ENCODE measurements around the gene POLR3B.

DNA sequence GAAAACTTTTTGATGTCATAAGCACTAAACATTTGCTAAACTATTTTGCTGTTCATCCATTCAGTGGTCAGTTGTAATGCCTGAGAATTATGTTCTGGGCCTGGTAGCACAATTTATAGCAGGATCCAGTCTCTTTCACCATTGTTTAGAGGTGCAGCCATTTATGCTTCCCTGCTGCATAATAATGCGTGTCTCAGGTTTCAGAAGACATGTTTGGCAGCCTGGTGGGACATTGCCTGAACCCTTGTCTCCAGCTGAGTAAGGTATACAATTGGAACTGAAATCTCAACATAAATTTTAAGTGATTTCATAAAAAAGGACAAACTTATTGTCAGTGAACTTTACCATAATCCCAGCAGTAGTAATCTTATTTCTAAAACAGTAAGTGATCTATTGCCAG lies 94.8 kb downstream of the POLR3B start:
- TF ChIP-seq EZH2 (IDR thresholded peaks at IDR 0.05) (no peak), POLR2AphosphoS5 (IDR thresholded peaks at IDR 0.05; ENCODE audit: borderline replicate concordance, low read depth, low read length) (no peak), FOXP2 (optimal IDR thresholded peaks at IDR 0.05; ENCODE audit: control extremely low read depth, extremely low read length, insufficient read depth) (no peak)
